ENCODE results near the gene TMEM115.

DNA sequence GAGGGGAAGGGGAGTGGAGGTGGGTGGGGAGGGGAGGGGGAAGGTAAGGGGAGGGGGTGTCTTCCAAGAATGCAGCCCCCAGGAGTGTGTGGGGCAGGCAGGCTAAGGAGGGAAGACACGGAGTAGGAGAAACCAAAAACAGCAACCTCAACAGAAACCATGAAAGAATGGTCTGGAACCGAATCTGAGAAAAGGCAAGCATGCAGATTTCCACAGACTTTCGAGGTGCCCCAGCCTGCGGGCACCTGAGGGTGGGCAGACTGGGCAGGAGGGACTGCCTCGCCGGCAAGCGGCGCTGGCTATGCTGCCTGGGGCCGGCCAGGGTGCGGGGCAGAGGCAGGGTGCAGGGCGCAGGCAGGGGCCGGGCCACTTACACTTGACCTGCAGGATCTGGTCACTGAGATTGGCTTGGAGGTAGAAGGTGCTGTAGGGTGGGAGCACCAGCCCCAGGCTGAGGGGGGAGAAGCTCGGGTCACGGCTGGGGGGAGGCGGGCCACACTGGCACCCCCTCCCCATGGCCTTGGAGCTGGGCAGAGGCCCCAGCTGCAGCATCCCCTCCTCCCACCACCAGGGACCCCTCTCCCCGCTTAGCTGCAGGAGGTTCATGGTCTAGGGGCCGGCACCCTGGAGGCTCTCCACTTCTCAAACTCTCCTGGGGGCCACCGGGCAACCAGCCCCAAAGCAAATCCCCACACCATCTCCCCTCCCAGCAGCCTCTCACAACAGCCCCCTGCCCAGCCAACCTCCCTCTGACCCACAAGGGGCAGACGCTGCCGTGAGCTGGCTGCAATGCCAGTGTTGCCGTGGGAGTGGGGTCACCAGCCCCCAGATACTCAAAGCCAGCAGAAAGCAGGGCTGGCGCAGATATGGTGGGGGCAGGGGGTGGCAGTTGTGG is 15.3 kb upstream of the TMEM115 start:
- no peak for TF ChIP-seq POLR2A (IDR thresholded peaks at IDR 0.05; ENCODE audit: low read depth, low read length)
- TF ChIP-seq POLR2AphosphoS5 (IDR thresholded peaks at IDR 0.05; ENCODE audit: low read depth, low read length) = no peak
- no peak for TF ChIP-seq TAF1 (IDR thresholded peaks at IDR 0.05; ENCODE audit: borderline replicate concordance, low read depth, low read length)
